NCI-H2107 treated with DMSO at 0.1 percent for 48 hours (cell line): Measurements from ENCODE around the gene LAMP5.
A peak's percentile ranks its signal among the peaks of the same experiment; 100 is the strongest.

ENCODE experiments used
- DNase-seq: peaks from one replicate; lab custom pipeline; 2025; ENCODE audit not compliant: unreplicated experiment; lab: John Stamatoyannopoulos, UW

LAMP5 gene

DNA sequence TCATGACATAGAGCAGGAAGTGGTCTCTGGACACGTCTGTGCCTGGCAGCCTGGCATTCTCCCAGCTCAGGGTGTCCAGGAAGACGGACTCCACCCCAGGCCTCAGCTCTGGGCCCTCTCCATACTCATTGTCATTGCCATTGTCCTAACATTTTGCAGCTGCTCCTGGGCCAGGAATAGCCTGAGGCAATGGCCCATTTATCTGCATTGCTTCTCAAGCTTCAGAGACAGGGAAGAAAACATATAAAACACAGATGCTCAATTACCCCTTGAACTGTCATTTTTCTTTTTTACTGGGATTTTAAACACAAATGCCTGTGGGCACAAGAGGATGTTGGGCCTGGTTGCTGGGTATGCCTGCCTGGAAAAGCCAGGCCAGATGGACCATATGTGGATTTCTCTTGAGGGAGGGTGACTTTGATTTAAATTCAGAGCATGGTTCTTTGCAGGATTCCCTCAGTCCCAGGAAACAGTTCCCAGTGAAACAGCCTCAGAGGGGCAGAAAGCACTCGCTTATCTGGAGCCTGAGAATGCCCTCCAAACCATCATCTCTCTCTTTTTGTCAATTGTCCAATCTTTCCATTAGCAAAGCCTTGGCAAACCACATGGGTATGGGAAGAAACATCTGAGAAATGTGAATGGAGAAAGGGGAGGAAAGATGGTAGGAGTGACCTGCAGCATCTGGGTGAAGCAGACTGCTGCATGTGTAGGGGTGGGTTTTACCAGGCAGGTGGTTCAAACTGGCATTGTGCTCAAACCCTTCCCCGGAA is 17.9 kb downstream of the LAMP5 start:
- no peak for DNase-seq

DNA sequence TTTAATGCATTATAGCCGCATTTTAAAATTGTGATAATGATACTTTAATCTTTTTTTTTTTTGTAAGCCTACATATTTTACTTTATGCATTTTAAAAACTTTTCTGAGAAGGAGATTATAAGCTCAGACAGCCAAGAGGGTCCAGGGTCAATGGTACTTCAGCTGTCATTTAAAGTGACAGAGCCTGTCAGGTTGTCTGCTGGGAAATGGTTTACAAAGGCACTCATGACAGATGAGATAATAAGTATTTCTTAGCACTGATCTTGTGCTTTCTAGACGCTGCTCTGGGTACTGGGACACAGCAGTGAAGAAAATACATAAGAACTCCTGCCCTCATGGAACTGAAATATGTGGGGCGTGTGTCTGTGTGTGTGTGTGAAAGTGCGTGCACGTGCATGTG is 19.6 kb downstream of the LAMP5 start:
- DNase-seq: no peak

DNA sequence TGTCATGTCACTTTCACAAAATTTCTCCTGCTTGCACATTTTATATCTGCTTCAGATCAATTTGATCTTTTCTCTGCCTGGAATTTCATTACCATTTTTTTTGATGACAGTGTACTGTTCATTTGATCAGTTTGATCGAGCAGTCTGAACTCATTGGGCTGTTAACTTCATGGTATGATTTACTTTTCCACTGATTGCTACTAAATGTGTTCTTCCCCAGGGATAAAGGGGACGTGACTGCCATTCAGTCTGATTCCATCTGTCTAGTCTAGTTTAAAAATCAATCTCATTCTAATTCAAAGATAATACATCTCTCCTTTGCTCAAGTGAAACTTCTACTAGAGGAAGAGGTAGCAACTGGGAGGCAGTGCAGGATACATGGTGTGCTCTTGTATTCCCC is 21.1 kb downstream of the LAMP5 start:
- no peak for DNase-seq

DNA sequence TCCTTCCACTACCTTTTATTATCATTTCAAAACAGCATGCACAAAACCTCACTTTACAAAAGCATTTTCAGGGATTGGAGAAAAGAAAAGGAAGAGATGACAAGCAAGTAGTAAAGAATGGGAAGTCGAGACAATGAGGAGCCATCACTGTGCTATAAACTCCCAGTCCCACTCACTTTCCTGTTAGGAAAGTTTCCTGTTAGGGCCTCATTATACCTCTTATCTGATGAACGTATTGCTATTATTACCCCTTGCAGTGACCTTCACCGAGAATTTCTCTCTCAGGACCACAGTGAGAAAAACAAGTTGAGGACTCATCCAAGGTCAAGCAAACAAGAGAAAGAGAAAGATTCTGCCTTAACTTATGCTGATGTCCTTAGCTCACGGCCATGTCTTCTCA is 28.8 kb downstream of the LAMP5 start:
- DNase-seq: no peak

DNA sequence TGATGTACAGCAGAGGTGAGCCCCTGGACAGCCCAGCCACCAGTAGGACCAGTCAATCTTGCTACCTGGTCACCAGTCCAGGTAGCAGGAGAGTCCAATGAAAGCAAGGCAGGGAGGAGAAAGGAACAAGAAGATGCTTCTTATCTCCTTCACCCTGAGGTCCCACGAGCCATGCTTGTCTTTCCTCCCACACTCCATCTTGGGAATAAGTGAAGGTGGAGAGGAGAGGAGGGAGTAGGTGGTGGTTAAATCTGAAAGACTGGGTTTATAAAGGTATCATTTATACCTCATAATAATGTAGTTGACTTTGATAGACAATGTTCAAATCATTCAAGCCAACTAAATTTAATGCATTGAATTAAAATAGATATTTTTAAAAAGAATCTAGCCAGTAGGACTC is 35.9 kb downstream of the LAMP5 start:
- no peak for DNase-seq

DNA sequence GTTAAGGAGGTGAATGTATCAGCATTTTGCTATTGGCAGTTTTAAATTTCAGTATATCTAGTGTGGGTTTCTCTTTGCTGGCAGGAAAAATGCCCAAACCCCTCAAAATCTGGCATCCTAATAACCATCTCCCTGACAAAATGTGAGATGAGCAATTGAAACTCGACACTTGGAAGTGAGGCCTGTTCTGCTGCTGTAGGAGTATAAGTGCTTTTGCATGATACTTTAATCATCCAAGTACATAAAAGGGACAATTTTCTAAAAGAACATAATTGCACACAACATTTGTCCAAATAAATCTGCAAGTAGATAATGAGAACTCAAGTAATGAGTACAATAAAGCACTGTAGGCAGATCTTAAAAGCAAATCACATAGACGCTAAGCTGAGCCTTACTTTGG is 36.5 kb downstream of the LAMP5 start:
- DNase-seq: peak; percentile 8

DNA sequence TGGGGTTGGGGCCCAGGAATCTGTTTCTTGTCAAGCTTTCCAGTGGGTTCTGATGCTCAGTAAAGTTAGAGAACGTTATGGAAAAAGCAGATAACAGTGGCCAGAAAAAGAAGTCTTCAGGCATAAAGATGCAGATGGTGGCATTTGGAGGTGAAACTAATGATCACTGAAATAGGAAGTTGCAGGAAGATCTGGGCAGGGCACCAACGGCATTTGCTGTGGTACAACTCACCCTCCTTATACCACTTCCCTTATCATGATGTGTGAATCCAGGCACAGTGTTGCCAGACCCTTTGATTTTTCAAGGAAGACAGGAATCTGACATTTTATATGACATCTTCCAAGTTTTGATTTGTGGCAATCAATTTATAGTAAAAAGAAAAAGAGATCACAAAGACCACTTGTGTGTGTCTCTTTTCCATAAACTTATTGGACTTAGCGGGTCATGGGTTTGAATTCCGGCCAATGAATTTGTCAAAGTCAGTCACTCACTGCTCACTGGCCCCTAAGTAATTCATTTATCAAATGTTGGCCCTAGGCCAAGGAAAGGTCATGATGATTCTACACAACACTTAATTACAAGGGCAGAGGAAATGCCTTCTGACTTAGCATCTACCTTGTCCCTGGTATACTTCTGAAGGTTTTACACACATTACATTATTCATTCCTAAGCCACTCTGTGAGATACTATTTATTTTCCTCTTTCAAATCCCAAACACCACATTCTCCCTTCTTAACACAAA is 37.6 kb downstream of the LAMP5 start:
- DNase-seq: no peak

DNA sequence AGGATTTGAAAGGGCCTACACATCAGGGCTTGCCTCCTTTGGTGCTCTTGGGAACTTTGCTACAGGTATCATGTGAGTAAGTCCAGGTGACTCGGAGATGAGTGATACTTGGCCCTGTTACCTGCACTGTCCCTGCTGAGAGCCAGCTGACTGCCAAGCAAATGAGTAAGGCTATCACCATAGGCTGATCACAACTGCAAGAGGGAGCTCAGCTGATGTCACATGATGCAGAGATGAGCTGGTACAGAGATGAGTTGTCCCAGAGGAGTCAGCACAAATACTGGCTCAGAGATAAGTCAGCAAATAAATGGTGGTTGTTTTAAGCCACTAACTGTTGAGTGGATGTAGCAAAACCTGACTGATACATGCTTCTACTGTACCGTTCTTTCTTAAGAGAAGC is 41.4 kb downstream of the LAMP5 start:
- DNase-seq: no peak

DNA sequence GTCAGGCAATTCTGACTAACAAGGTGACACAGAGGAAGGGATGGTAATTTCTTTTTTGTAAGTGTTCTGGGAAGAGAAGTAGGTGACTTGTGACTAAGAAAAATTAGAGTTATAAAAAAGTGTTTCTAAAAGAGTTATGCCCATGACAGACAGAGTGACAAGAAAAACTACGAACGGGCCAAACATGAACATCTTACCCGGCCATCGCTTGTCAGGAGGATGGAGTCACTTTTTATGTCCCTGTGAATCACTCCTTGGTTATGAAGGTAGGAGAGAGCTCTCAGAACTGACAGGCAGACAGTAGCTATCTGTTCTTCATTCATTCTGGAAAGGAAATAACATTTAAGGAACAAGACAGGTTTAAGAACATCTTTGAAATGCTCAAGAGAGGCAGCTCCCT is 43.0 kb downstream of the LAMP5 start:
- no peak for DNase-seq

DNA sequence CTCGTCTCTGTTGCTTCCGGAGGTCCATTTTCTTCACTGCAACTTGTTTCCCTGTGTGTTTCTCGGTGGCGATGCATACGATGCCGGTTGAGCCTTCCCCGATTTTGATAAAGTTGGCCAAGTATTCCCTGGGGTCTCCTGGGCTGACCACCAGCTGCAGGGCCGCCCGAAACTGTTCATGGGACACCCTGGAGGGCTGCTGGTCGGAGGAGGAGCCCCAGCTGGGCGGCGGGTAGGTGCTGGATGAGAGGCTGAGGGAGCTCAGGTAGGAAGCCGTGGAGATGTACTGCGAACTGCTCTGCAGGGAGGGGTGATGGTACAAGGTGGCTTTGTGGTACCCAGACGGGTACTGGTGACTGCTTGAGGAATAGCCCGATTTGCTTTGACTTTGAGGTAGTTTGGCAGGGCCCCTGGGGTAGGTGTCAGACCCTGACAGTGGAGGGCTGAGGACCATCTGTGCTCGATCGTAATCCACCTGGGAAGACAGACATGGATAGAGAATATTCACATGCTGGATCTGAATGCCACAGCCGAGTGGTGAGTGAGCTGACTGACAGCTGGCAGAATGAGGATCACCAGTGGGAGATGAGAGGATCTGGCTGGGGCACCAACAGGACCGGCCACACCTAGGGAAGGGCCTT is 51.6 kb downstream of the LAMP5 start:
- no peak for DNase-seq

DNA sequence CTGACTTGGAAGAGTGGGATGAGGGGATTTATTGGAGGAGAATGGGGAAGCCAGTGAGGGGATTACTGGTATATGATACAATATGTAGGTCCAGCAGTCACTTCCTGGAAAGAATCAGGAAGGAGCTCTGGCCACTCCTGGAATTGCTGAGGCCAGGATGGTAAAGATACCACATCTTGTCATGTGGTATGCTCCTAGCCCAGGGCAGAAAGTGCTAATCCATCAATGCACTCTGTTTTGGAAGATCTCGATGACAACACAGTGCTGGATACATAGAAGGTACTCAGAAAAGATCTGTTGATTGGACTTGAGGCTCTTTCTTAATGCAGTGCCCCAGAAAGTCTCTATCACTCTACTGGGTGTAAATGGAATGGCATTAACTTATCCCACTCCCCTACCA is 52.6 kb downstream of the LAMP5 start:
- DNase-seq: no peak

DNA sequence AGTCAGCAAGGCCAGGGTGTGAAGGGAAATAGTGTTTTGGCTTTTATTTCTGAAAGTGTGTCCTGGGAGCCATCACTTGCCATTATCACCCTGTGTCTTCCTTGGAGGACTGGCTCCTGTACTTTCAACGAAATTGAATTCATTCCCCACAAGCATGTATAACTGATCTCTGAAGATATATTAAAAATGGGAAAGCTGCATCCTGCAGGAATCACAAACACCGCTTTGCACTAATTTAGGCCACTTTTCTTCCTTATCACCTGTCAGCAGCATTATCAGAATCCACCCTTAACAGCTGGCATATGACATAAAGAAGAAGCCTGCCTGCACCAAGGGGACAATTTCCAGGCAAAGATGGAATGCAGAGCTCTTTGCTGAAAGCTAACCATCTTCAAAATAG is 56.2 kb downstream of the LAMP5 start:
- no peak for DNase-seq

DNA sequence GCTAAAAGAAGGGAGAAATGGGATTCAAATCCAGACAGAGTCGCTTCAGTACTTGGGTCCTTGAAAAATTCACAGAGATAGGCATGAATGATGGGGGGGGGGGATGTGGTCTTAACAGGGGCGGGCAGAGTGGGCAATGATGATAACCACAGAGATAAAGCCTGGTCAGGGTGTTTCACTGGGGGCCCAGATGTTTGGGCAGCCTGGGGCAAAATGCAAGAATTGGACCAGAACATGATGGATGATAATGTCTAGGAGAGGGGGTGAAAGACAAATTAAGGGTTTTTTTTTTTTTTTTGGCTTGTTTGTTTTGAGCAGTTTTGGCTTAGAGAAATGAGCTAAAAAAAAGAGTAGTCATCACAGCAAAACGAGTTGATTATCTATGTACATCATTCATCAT is 57.4 kb downstream of the LAMP5 start:
- DNase-seq: no peak

DNA sequence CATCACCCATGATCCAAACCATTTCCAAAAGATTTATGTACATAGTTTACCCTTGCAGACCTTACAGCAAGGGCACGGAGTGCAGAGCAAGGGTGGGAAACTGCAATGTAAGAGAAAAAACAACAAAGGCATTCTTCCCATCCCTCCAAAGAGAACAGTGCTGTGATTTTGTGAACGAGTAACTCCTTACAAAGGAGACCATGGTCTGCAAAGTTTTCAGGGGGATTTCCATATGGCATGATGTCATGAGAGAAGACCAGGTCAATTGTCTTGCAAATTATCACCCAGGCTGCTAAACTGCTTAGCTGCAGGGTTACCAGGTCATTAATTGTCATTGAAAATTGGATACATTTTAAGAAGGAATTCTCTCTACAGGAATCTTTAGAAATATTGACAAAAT is 58.3 kb downstream of the LAMP5 start:
- no peak for DNase-seq

DNA sequence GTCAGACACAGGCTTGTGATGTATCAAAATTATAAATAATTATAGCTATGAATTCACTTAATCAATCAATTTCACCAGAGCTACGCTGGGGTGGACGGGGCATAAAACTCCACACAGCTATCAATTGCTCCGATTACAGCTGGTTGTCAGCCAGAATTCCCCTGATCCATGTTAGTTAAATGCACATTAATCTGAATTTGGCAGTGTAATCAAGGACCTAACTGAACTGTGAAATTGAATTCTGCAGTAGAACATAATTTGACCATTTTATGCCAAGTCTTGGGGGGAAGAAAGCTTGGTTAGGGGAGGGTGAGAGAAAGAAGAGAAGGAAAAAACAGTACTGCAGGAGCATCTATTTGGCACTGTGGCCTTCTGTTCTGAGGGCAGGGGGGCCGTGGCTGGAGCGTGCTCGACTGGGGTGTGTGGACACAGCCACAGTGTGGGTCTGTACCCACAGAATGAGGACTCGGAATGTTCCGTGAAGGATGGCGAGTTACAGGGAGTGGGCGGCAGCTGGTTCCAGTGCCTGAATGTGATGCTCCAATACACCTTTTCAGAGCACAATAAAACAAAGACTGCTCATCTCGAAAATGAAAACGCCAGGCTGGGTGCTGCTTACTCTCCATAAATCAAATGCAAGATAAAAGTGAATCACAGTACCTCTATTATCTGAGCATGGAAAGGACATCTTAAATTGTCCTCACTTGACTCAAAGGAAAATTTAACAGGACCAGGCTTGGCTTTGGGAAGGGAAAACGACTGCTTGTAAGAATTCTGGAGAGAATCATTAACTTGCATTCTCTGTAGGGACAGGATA is 59.2 kb downstream of the LAMP5 start:
- no peak for DNase-seq

DNA sequence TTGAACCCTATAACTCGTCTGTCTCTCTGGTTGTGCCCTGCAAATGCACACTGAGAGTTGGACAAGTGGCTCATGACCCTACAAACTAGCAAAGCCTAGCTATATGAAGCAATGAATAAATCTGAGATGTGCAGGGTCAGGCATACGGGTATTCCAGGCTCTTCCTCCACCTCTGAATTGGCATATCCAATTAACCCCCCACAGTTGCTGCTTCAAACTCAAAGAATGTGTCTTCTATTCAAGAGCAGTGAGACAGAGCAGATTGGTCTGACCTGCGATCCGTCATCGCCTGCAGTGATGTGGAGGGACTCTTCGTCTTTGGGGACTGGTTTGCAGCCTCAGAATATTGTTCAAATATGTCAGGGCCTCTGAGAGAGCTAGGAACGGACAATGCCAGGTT is 59.8 kb downstream of the LAMP5 start:
- no peak for DNase-seq

DNA sequence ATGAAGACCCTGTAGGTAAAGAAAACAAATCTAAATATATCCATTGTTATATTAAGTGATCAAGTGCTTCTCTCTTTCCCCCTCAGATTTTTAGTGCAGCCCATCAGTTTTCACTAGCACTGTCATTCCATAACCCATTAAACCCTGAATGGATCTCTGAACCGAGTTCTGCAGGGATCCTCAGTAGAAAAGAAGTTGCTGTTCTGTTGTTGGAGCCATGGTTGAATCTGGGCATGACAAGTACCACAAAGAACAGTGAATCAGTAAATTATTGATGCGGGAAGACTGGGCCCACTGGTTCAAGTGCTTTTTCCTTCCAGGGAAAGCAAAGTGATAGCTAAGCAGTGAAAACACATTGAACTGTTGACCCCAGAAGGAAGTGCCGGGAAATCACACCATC is 60.4 kb downstream of the LAMP5 start:
- DNase-seq: no peak

DNA sequence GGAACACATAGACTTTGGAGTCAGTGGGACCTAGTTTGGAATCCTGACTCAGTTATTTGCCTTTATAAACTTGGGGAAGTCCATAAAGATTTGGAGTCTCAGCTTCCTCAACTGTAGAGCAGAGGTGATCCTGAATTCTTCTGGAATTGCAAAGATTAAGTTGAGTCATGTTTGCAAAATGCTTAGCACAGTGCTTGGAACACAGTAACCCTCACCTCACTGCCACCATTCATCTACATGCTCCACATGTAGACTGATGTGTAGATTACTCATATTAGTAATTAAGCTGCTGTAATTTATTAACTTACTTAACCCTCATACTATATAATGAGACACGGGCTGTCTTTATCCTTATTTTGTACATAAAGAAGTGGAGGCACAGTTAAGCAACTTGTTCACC is 61.4 kb downstream of the LAMP5 start:
- DNase-seq: no peak

DNA sequence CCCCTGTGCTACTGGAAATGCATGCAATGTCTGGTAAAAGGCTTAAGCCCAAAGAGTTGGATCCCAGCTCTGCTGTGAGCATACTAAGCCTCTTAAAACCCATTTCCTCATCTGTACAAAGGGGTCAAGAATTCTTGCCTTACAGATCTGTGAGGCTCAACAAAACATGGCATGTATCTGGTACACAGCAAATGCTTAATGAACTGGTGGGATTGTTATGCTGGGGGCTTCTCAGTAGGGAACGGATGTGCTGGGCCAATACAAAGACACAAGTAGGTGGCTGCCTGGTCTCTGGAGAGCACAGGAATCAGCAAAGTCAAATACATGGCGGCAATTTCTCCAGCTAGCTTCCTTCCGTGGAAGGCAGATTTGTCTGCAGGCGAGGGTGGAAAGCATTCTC is 62.3 kb downstream of the LAMP5 start:
- DNase-seq: no peak

DNA sequence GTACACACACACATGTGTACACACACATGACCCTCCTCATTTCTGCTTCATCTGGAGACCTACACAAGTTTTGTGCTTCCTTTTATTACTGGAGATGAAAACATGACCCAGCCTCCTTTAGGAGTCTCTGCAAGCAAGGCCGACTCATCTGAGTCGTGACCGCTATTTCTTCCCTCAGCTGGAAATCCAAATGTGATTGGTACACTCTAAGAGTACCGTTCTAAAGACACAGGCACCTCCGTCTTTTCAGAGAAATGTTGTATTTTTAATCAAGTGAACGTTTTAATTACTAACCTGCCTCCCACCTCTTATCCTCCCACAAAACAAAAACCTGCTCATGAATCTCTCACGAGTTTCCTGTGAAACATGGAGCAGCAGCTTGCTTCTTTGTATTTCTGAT is 63.0 kb downstream of the LAMP5 start:
- no peak for DNase-seq

DNA sequence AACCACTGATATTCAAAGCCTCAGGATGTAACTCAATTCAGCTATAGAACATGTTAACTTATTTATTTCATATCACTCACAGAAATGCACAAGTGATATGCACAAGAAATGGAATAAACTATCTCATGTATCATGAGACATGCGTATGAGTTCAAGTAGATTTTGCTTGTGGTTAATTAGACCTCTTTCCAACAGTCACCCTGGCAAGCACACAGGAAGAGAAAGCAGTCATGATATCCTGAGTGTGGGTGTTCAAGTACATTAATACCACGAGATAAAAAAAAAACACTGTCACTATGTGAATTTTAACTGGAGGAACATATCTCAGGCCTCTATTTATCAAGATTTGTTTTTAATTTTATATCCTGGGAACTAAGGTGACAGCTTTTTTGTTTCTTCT is 64.2 kb downstream of the LAMP5 start:
- DNase-seq: no peak
